K562 (cell line): ENCODE measurements around the gene POLR3C. TPM values are rescaled to one million over a fixed set of nuclear protein-coding genes. Genes with fewer than 3 reads are reported as not detected.
A peak's percentile ranks its signal among the peaks of the same experiment; 100 is the strongest.

Experiments used
- CEBPG ChIP-seq, 3 experiments: fragments of 200-800 bp in 1 of 3; sonication (Bioruptor generic) in 1 of 3; sonication (generic) in 1 of 3; formaldehyde crosslinking in 1 of 3; IDR thresholded peaks in 2 of 3; conservative IDR thresholded peaks in 1 of 3; 2 replicates each; pipeline versions ENCODE4 v1.6.1 to v1.8.0; 2016 to 2022; ENCODE audit warnings: missing compliant biosample characterization in 2 of 3, missing genetic modification characterization in 2 of 3, mild to moderate bottlenecking in 1 of 3, missing genetic modification reagents in 1 of 3
- CSDE1 ChIP-seq, 2 experiments: fragments of 450-650 bp; IDR thresholded peaks; 2 replicates each; pipeline ENCODE4 v1.6.1; 2016; ENCODE audit warnings: mild to moderate bottlenecking in 1 of 2
- FOSL1 ChIP-seq: fragments of 200-800 bp; sonication (Bioruptor generic); conservative IDR thresholded peaks from 2 replicates; pipeline ENCODE4 v1.6.1; 2016; ENCODE audit warnings: missing genetic modification characterization, missing compliant biosample characterization
- FOXA1 ChIP-seq: fragments of 450-650 bp; IDR thresholded peaks from 2 replicates; pipeline ENCODE4 v1.6.1; 2016; ENCODE audit warnings: mild to moderate bottlenecking, borderline replicate concordance
- GTF2E2 ChIP-seq: fragments of 200-800 bp; sonication (Bioruptor generic); IDR thresholded peaks from 2 replicates; pipeline ENCODE4 v1.6.1; 2016; ENCODE audit warnings: missing genetic modification characterization, missing compliant biosample characterization
- HNRNPL ChIP-seq: fragments of 200-400 bp; formaldehyde crosslinking; IDR thresholded peaks from 2 replicates; pipeline ENCODE4 v1.6.1; 2017; ENCODE audit warnings: low read depth, mild to moderate bottlenecking, low read length
- KHSRP ChIP-seq: fragments of 450-650 bp; IDR thresholded peaks from 2 replicates; pipeline ENCODE4 v1.6.1; 2017
- MEF2D ChIP-seq: conservative IDR thresholded peaks from 2 replicates; pipeline ENCODE4 v1.6.1; 2016; ENCODE audit warnings: low read depth, missing genetic modification characterization, missing compliant biosample characterization
- NR2C1 ChIP-seq, 2 experiments: fragments of 450-650 bp; IDR thresholded peaks; 2 replicates each; pipeline ENCODE4 v1.6.1; 2017; ENCODE audit warnings: mild to moderate bottlenecking in 2 of 2, antibody characterized with exemption in 1 of 2, inconsistent platforms in 1 of 2, missing compliant biosample characterization in 1 of 2, missing genetic modification characterization in 1 of 2
- PATZ1 ChIP-seq: fragments of 250-450 bp; sonication (Bioruptor Pico); IDR thresholded peaks from 2 replicates; pipeline ENCODE4 v1.5.0; 2020; ENCODE audit warnings: mild to moderate bottlenecking, borderline replicate concordance
- RREB1 ChIP-seq: fragments of 250-450 bp; sonication (Bioruptor Pico); IDR thresholded peaks from 2 replicates; pipeline ENCODE4 v1.4.0; 2020
- SMARCE1 ChIP-seq: fragments of 450-650 bp; IDR thresholded peaks from 2 replicates; pipeline ENCODE4 v1.7.1; 2016; ENCODE audit warnings: mild to moderate bottlenecking
- TRIM25 ChIP-seq: fragments of 450-650 bp; IDR thresholded peaks from 2 replicates; pipeline ENCODE4 v1.7.0; 2016; ENCODE audit warnings: borderline replicate concordance
- ZBED1 ChIP-seq: IDR thresholded peaks from 2 replicates; pipeline ENCODE4 v1.6.1; 2014
- ZBTB33 ChIP-seq: sonication (generic); formaldehyde crosslinking; IDR thresholded peaks from 2 replicates; pipeline ENCODE4 v1.8.1; 2023; ENCODE audit warnings: mild to moderate bottlenecking, missing genetic modification reagents
- ZNF778 ChIP-seq: fragments of 450-650 bp; formaldehyde crosslinking; IDR thresholded peaks from 2 replicates; pipeline ENCODE4 v1.4.0; 2020; ENCODE audit warnings: mild to moderate bottlenecking, moderate library complexity
- polyA plus RNA-seq, 8 experiments: library from polyadenylated mRNA; depleted of rRNA in 4 of 8; stranded (reverse) in 5 of 8; unstranded in 3 of 8; fragments of >200 nt; fragmentation: Nextera tagmentation in 2 of 8; fragmentation: Illumina TruSeq in 1 of 8; extraction: Ambion mirVana in 2 of 8; extraction: Trizol in 1 of 8; gene quantifications; 2 replicates each; pipeline versions ENCODE4 v1.2.1 to v1.2.3, GENCODE V29; 2011 to 2014; ENCODE audit warnings: inconsistent platforms in 1 of 8, missing spikeins in 1 of 8
- total RNA-seq, 7 experiments: library from RNA; depleted of rRNA in 6 of 7; stranded (reverse); fragments of >200 nt in 6 of 7; fragmentation: Illumina TruSeq in 2 of 7; extraction: Trizol in 2 of 7; gene quantifications; 2 replicates each; pipeline versions ENCODE4 v1.2.1 to v1.2.3, GENCODE V29; 2011 to 2021; ENCODE audit warnings: low replicate concordance in 1 of 7

The POLR3C gene
- total and polyA plus RNA-seq, 9 of the 15 experiments (the other 6 are each of a cell fraction or from before 2014, with no cell fraction given) = 19.7 to 64.1 (median 45.2) TPM

- no peak for TF ChIP-seq CEBPG (CRISPR knock-in tag; IDR thresholded peaks at IDR 0.05)
- no peak for TF ChIP-seq CEBPG (tag; conservative IDR thresholded peaks at IDR 0.05 in 1 of 2, IDR thresholded peaks at IDR 0.05 in 1 of 2)
- TF ChIP-seq SMARCE1 = no peak
- no peak for TF ChIP-seq ZBED1
- 0 out of 2 replicates have a peak, but pooled peaks have one; percentile 41 for TF ChIP-seq RREB1 (CRISPR knock-in tag)
- 0 out of 2 replicates have a peak, but pooled peaks have one; percentile 1 for TF ChIP-seq FOSL1 (tag)
- TF ChIP-seq PATZ1 (CRISPR knock-in tag) = no peak
- no peak for TF ChIP-seq NR2C1 (IDR thresholded peaks at IDR 0.05)
- TF ChIP-seq NR2C1 (tag; IDR thresholded peaks at IDR 0.05) = no peak
- peak; percentile 33; the same call in 1 of the 2 replicates for TF ChIP-seq GTF2E2
- TF ChIP-seq CSDE1 (IDR thresholded peaks at IDR 0.05) = no peak
- no peak for TF ChIP-seq FOXA1
- TF ChIP-seq ZBTB33 (CRISPR knock-in tag) = no peak
- TF ChIP-seq ZNF778 = no peak
- TF ChIP-seq KHSRP = no peak
- no peak for TF ChIP-seq HNRNPL
- no peak for TF ChIP-seq TRIM25
- TF ChIP-seq MEF2D (tag) = no peak
Measured at GRCh38 chr1:145859491-145860023, 35.6 kb downstream of the POLR3C start (continued).
